ENCODE results near the gene OMG.

DNA sequence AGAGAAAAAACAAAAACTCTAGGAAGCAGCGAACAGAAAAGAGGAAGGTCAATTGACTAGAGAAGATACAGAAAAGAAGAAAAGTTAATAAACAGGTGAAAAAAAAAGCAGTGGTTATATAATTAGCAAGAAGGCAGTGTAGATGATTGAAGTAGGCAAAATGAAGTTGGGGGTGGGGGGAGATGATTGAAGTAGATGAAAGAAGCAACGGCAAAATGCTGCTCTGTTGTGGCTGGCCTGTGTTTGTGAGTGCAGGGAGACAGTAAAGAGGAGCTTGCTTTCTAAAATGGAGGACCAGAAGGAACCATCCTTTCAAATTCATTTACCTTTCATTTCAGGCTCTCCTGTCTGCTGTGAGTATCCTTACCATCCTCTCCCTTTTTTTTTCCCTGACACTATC lies 13.2 kb upstream of the OMG start:
- TF ChIP-seq, protein P1, sequence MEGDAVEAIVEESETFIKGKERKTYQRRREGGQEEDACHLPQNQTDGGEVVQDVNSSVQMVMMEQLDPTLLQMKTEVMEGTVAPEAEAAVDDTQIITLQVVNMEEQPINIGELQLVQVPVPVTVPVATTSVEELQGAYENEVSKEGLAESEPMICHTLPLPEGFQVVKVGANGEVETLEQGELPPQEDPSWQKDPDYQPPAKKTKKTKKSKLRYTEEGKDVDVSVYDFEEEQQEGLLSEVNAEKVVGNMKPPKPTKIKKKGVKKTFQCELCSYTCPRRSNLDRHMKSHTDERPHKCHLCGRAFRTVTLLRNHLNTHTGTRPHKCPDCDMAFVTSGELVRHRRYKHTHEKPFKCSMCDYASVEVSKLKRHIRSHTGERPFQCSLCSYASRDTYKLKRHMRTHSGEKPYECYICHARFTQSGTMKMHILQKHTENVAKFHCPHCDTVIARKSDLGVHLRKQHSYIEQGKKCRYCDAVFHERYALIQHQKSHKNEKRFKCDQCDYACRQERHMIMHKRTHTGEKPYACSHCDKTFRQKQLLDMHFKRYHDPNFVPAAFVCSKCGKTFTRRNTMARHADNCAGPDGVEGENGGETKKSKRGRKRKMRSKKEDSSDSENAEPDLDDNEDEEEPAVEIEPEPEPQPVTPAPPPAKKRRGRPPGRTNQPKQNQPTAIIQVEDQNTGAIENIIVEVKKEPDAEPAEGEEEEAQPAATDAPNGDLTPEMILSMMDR (IDR thresholded peaks at IDR 0.05) = no peak
- TF ChIP-seq YY1 (IDR thresholded peaks at IDR 0.05; ENCODE audit: low read depth) (no peak), POLR2AphosphoS5 (IDR thresholded peaks at IDR 0.05; ENCODE audit: low read depth, low read length) (no peak), EP300 (IDR thresholded peaks at IDR 0.05; ENCODE audit: borderline replicate concordance in 1 of 2, low read depth in 1 of 2, low read length in 1 of 2) (no peak), GATA2 (CRISPR knock-in tag; IDR thresholded peaks at IDR 0.05) (no peak), RAD21 (IDR thresholded peaks at IDR 0.05; ENCODE audit: low read length) (no peak)
- TF ChIP-seq, protein P2, sequence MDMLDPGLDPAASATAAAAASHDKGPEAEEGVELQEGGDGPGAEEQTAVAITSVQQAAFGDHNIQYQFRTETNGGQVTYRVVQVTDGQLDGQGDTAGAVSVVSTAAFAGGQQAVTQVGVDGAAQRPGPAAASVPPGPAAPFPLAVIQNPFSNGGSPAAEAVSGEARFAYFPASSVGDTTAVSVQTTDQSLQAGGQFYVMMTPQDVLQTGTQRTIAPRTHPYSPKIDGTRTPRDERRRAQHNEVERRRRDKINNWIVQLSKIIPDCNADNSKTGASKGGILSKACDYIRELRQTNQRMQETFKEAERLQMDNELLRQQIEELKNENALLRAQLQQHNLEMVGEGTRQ (IDR thresholded peaks at IDR 0.05; ENCODE audit: borderline replicate concordance, low read depth, low read length) = no peak
- TF ChIP-seq, protein P3, sequence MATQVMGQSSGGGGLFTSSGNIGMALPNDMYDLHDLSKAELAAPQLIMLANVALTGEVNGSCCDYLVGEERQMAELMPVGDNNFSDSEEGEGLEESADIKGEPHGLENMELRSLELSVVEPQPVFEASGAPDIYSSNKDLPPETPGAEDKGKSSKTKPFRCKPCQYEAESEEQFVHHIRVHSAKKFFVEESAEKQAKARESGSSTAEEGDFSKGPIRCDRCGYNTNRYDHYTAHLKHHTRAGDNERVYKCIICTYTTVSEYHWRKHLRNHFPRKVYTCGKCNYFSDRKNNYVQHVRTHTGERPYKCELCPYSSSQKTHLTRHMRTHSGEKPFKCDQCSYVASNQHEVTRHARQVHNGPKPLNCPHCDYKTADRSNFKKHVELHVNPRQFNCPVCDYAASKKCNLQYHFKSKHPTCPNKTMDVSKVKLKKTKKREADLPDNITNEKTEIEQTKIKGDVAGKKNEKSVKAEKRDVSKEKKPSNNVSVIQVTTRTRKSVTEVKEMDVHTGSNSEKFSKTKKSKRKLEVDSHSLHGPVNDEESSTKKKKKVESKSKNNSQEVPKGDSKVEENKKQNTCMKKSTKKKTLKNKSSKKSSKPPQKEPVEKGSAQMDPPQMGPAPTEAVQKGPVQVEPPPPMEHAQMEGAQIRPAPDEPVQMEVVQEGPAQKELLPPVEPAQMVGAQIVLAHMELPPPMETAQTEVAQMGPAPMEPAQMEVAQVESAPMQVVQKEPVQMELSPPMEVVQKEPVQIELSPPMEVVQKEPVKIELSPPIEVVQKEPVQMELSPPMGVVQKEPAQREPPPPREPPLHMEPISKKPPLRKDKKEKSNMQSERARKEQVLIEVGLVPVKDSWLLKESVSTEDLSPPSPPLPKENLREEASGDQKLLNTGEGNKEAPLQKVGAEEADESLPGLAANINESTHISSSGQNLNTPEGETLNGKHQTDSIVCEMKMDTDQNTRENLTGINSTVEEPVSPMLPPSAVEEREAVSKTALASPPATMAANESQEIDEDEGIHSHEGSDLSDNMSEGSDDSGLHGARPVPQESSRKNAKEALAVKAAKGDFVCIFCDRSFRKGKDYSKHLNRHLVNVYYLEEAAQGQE (IDR thresholded peaks at IDR 0.05; ENCODE audit: low read depth, low read length) = no peak

All from SK-N-SH (cell line).